Hepatocyte (in vitro differentiated cells): Measurements from ENCODE around the gene PTPRT.

Experiments used
- EZH2 ChIP-seq: fragments of 200-600 bp; sonication (generic); IDR thresholded peaks from 2 replicates; pipeline ENCODE4 v1.6.1; 2016; ENCODE audit warnings: antibody characterized with exemption, mild to moderate bottlenecking, borderline replicate concordance
- TF ChIP-seq, protein P1 (sequence below): fragments of 200-600 bp; sonication (generic); IDR thresholded peaks from 2 replicates; pipeline ENCODE4 v1.5.1; 2016; ENCODE audit warnings: antibody characterized with exemption, mild to moderate bottlenecking; ENCODE audit not compliant: poor library complexity

DNA sequence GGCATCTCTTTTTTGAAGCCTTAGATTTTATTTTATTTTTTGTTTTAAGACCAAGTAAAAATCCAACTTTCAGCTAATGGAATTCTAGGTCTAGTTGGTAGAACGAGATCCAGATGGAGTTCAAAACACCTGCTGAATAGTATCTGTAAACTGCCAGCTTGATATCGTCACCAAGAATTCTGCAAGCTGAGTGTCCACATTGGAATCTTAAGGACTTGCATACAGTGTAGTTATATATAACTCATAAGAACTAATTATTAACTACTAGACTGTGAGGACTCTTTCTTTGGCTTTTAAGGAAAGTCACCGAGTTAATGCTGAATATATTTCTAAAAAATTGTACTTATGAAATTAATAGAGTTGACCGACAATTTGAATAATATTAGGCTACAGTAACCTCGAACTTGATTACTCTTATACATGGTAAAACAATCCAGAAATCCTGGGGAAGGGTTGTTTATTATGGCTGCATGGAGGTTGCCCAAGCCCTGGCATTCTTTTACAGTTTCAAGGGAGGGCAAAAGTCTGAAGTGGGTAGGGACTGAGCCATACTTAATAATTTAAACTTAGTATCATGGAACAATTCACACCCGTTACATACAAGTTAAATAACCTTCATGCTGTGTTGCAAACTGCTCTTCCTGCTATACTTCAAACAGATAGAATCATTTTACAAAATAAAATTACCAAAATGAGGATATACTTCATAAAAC is 553.9 kb downstream of the PTPRT start:
- TF ChIP-seq EZH2: no peak
- TF ChIP-seq, protein P1, sequence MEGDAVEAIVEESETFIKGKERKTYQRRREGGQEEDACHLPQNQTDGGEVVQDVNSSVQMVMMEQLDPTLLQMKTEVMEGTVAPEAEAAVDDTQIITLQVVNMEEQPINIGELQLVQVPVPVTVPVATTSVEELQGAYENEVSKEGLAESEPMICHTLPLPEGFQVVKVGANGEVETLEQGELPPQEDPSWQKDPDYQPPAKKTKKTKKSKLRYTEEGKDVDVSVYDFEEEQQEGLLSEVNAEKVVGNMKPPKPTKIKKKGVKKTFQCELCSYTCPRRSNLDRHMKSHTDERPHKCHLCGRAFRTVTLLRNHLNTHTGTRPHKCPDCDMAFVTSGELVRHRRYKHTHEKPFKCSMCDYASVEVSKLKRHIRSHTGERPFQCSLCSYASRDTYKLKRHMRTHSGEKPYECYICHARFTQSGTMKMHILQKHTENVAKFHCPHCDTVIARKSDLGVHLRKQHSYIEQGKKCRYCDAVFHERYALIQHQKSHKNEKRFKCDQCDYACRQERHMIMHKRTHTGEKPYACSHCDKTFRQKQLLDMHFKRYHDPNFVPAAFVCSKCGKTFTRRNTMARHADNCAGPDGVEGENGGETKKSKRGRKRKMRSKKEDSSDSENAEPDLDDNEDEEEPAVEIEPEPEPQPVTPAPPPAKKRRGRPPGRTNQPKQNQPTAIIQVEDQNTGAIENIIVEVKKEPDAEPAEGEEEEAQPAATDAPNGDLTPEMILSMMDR: no peak
